ENCODE results near the gene NFATC2.

NFATC2 gene

DNA sequence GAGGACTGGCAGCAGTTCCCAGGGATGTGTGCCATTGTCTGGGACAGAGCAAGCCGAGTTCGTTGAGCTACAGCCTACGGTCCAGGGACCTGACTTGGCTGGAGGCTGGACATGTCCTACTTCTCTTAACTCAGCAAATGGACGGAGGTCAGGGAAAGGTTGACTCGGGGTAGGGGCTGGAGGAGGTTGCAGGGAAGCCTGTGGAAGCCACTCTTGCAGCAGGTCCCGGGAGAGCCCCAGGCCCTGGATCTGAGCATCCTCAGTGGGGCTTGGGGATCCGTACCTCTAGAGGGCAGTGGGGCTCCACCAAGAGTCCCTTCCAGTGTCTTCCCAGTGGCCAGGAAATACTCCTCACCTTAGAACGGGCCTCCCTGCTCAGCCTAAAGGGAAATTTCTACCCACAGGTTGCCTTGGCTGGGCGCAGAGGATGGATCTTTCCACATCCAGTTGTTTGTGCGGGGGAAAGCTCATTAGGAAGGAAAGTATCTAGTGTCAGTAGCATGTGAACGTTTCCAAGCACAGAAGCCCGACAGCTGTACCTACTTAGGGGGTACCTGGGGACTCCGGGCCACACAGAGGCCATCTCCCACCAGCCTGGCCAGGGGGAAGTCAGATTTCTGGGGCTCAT, 170.2 kb downstream of the NFATC2 start (continued):
- TF ChIP-seq MEIS1 (CRISPR knock-in tag; IDR thresholded peaks at IDR 0.05; ENCODE audit: borderline replicate concordance) (no peak), ZNF621 (tag by site-specific recombination; IDR thresholded peaks at IDR 0.05) (no peak), SCRT2 (tag by site-specific recombination; IDR thresholded peaks at IDR 0.05) (peak; percentile 73)

DNA sequence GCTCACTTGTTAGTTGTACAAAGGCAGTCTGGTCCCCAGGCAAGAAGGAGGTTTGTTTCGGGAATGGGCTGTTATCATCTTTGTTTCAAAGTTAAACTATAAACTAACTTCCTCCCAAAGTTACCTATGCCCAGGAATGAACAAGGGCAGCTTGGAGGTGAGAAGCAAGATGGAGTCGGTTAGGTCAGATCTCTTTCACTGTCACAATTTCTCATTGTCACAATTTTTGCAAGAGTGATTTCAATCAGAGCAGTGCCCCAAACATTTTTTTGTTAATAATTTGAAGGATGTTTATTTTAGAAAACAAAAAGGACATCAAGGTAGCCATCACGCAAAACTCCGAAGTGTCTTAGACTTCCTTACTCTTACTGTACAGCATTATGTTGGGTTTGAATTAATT, 170.8 kb downstream of the NFATC2 start:
- ChIA-PET CTCF (interaction anchor here (0.6 to 3.4 kb wide), 12 partner anchors 9 to 385 kb away, joined by 3 to 31 read pairs (median 5); no protein-coding TSS in a partner anchor), POLR2A (no interaction called here)
- no peak for TF ChIP-seq ZNF600 (tag by site-specific recombination; IDR thresholded peaks at IDR 0.05)
- TF ChIP-seq, protein P1, sequence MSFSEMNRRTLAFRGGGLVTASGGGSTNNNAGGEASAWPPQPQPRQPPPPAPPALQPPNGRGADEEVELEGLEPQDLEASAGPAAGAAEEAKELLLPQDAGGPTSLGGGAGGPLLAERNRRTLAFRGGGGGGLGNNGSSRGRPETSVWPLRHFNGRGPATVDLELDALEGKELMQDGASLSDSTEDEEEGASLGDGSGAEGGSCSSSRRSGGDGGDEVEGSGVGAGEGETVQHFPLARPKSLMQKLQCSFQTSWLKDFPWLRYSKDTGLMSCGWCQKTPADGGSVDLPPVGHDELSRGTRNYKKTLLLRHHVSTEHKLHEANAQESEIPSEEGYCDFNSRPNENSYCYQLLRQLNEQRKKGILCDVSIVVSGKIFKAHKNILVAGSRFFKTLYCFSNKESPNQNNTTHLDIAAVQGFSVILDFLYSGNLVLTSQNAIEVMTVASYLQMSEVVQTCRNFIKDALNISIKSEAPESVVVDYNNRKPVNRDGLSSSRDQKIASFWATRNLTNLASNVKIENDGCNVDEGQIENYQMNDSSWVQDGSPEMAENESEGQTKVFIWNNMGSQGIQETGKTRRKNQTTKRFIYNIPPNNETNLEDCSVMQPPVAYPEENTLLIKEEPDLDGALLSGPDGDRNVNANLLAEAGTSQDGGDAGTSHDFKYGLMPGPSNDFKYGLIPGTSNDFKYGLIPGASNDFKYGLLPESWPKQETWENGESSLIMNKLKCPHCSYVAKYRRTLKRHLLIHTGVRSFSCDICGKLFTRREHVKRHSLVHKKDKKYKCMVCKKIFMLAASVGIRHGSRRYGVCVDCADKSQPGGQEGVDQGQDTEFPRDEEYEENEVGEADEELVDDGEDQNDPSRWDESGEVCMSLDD (tag by site-specific recombination; IDR thresholded peaks at IDR 0.05) = no peak
- TF ChIP-seq, protein P2, sequence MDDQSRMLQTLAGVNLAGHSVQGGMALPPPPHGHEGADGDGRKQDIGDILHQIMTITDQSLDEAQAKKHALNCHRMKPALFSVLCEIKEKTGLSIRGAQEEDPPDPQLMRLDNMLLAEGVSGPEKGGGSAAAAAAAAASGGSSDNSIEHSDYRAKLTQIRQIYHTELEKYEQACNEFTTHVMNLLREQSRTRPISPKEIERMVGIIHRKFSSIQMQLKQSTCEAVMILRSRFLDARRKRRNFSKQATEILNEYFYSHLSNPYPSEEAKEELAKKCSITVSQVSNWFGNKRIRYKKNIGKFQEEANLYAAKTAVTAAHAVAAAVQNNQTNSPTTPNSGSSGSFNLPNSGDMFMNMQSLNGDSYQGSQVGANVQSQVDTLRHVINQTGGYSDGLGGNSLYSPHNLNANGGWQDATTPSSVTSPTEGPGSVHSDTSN (CRISPR knock-in tag; IDR thresholded peaks at IDR 0.05) = no peak
- TF ChIP-seq, protein P3, sequence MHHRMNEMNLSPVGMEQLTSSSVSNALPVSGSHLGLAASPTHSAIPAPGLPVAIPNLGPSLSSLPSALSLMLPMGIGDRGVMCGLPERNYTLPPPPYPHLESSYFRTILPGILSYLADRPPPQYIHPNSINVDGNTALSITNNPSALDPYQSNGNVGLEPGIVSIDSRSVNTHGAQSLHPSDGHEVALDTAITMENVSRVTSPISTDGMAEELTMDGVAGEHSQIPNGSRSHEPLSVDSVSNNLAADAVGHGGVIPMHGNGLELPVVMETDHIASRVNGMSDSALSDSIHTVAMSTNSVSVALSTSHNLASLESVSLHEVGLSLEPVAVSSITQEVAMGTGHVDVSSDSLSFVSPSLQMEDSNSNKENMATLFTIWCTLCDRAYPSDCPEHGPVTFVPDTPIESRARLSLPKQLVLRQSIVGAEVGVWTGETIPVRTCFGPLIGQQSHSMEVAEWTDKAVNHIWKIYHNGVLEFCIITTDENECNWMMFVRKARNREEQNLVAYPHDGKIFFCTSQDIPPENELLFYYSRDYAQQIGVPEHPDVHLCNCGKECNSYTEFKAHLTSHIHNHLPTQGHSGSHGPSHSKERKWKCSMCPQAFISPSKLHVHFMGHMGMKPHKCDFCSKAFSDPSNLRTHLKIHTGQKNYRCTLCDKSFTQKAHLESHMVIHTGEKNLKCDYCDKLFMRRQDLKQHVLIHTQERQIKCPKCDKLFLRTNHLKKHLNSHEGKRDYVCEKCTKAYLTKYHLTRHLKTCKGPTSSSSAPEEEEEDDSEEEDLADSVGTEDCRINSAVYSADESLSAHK (tag by site-specific recombination; IDR thresholded peaks at IDR 0.05) = no peak
- TF ChIP-seq ZFHX2 (tag by site-specific recombination; conservative IDR thresholded peaks at IDR 0.05) = no peak
- TF ChIP-seq, protein P4, sequence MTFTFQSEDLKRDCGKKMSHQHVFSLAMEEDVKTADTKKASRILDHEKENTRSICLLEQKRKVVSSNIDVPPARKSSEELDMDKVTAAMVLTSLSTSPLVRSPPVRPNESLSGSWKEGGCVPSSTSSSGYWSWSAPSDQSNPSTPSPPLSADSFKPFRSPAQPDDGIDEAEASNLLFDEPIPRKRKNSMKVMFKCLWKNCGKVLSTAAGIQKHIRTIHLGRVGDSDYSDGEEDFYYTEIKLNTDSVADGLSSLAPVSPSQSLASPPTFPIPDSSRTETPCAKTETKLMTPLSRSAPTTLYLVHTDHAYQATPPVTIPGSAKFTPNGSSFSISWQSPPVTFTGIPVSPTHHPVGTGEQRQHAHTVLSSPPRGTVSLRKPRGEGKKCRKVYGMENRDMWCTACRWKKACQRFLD (tag by site-specific recombination; IDR thresholded peaks at IDR 0.05) = no peak
- TF ChIP-seq ZNF658 (tag by site-specific recombination; IDR thresholded peaks at IDR 0.05) = no peak
- TF ChIP-seq, protein P5, sequence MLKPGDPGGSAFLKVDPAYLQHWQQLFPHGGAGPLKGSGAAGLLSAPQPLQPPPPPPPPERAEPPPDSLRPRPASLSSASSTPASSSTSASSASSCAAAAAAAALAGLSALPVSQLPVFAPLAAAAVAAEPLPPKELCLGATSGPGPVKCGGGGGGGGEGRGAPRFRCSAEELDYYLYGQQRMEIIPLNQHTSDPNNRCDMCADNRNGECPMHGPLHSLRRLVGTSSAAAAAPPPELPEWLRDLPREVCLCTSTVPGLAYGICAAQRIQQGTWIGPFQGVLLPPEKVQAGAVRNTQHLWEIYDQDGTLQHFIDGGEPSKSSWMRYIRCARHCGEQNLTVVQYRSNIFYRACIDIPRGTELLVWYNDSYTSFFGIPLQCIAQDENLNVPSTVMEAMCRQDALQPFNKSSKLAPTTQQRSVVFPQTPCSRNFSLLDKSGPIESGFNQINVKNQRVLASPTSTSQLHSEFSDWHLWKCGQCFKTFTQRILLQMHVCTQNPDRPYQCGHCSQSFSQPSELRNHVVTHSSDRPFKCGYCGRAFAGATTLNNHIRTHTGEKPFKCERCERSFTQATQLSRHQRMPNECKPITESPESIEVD (tag by site-specific recombination; IDR thresholded peaks at IDR 0.05) = no peak
- no peak for TF ChIP-seq ZNF324 (tag by site-specific recombination; IDR thresholded peaks at IDR 0.05)
- no peak for TF ChIP-seq ZSCAN16 (tag by site-specific recombination; IDR thresholded peaks at IDR 0.05)
- no peak for TF ChIP-seq ZNF239 (tag by site-specific recombination; IDR thresholded peaks at IDR 0.05)
- TF ChIP-seq ZNF768 (tag by site-specific recombination; IDR thresholded peaks at IDR 0.05) = no peak
- no peak for TF ChIP-seq SALL2 (tag by site-specific recombination; IDR thresholded peaks at IDR 0.05; ENCODE audit: borderline replicate concordance)
- TF ChIP-seq, protein P6, sequence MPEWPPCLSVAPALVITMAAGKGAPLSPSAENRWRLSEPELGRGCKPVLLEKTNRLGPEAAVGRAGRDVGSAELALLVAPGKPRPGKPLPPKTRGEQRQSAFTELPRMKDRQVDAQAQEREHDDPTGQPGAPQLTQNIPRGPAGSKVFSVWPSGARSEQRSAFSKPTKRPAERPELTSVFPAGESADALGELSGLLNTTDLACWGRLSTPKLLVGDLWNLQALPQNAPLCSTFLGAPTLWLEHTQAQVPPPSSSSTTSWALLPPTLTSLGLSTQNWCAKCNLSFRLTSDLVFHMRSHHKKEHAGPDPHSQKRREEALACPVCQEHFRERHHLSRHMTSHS (tag by site-specific recombination; IDR thresholded peaks at IDR 0.05) = no peak
- no peak for TF ChIP-seq ZNF529 (tag by site-specific recombination; IDR thresholded peaks at IDR 0.05; ENCODE audit: insufficient replicate concordance)
- no peak for TF ChIP-seq HOXC10 (CRISPR knock-in tag; IDR thresholded peaks at IDR 0.05)
- no peak for TF ChIP-seq ZNF707 (tag by site-specific recombination; IDR thresholded peaks at IDR 0.05)
- TF ChIP-seq ZNF335 (tag by site-specific recombination; conservative IDR thresholded peaks at IDR 0.05) = no peak
- TF ChIP-seq, protein P7, sequence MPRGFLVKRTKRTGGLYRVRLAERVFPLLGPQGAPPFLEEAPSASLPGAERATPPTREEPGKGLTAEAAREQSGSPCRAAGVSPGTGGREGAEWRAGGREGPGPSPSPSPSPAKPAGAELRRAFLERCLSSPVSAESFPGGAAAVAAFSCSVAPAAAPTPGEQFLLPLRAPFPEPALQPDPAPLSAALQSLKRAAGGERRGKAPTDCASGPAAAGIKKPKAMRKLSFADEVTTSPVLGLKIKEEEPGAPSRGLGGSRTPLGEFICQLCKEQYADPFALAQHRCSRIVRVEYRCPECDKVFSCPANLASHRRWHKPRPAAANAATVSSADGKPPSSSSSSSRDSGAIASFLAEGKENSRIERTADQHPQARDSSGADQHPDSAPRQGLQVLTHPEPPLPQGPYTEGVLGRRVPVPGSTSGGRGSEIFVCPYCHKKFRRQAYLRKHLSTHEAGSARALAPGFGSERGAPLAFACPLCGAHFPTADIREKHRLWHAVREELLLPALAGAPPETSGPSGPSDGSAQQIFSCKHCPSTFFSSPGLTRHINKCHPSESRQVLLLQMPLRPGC (tag by site-specific recombination; IDR thresholded peaks at IDR 0.05) = no peak
- TF ChIP-seq KLF8 (tag by site-specific recombination; IDR thresholded peaks at IDR 0.05) = no peak
- Histone ChIP-seq H3K4me1 (ENCODE audit: control insufficient read depth, insufficient read depth, low read length) (no peaks in the 10 kb centered on the region), H3K27ac (ENCODE audit: extremely low read depth, low read depth, low read length) (no peak overlapping the region), H3K4me3 (ENCODE audit: low read depth, low read length) (no peak overlapping the region), H3K9me3 (ENCODE audit: control insufficient read depth, insufficient read depth, low read depth, low read length) (no peaks in the 10 kb centered on the region), H3K36me3 (ENCODE audit: control insufficient read depth in 2 of 2, insufficient read depth in 1 of 2, low read length in 2 of 2) (no peaks in the 10 kb centered on the region)

Data from HEK293 (cell line).